H1 (cell line): ENCODE data around the gene RAN. TPM values are rescaled to one million over a fixed set of nuclear protein-coding genes. Genes with fewer than 3 reads are reported as not detected.

Source experiments
- CBX5 ChIP-seq: fragments of 300-800, 300-1000 bp; sonication (generic); IDR thresholded peaks from 2 replicates; pipeline ENCODE4 v1.7.1; 2016; ENCODE audit warnings: antibody characterized with exemption, low read length, low read depth
- FOSL1 ChIP-seq: IDR thresholded peaks from 2 replicates; pipeline ENCODE4 v1.6.1; 2011; ENCODE audit warnings: mild to moderate bottlenecking, low read depth, low read length, moderate library complexity; ENCODE audit not compliant: insufficient read depth
- SUZ12 ChIP-seq: fragments of 200-600 bp; sonication (generic); IDR thresholded peaks from 2 replicates; pipeline ENCODE4 v1.6.1; 2012; ENCODE audit warnings: mild to moderate bottlenecking, inconsistent platforms, low read length, moderate library complexity, mixed read lengths
- polyA plus RNA-seq, 7 experiments: library from polyadenylated mRNA; depleted of rRNA in 3 of 7; stranded (reverse) in 5 of 7; unstranded in 2 of 7; fragments of >200 nt in 5 of 7; fragments of 200-250 nt in 2 of 7; gene quantifications; 1 replicate in 5 of 7; 2 replicates in 1 of 7; 4 replicates in 1 of 7; pipeline versions ENCODE4 v1.2.1 to v1.2.3, GENCODE V29; 2011 to 2013; ENCODE audit warnings: missing spikeins in 2 of 7, mixed read lengths in 2 of 7
- total RNA-seq: library from RNA; stranded (reverse); fragmentation: NEBNext Ultra II Directional; extraction: Animal tissue kit (Norgen Biotek cat#: 25700); gene quantifications from 2 replicates; pipeline ENCODE4 v1.2.1, GENCODE V29; 2021
- TF ChIP-seq, protein P1 (sequence below): IDR thresholded peaks from 2 replicates; pipeline ENCODE4 v1.6.1; 2012; ENCODE audit warnings: low read length, inconsistent platforms
- TF ChIP-seq, protein P2 (sequence below): IDR thresholded peaks from 2 replicates; pipeline ENCODE4 v1.6.1; 2012; ENCODE audit warnings: inconsistent platforms

Gene RAN
- total and polyA plus RNA-seq, 2 of the 8 experiments (the other 6 are each of a cell fraction or from before 2014, with no cell fraction given): 2,064 to 2,203 TPM

DNA sequence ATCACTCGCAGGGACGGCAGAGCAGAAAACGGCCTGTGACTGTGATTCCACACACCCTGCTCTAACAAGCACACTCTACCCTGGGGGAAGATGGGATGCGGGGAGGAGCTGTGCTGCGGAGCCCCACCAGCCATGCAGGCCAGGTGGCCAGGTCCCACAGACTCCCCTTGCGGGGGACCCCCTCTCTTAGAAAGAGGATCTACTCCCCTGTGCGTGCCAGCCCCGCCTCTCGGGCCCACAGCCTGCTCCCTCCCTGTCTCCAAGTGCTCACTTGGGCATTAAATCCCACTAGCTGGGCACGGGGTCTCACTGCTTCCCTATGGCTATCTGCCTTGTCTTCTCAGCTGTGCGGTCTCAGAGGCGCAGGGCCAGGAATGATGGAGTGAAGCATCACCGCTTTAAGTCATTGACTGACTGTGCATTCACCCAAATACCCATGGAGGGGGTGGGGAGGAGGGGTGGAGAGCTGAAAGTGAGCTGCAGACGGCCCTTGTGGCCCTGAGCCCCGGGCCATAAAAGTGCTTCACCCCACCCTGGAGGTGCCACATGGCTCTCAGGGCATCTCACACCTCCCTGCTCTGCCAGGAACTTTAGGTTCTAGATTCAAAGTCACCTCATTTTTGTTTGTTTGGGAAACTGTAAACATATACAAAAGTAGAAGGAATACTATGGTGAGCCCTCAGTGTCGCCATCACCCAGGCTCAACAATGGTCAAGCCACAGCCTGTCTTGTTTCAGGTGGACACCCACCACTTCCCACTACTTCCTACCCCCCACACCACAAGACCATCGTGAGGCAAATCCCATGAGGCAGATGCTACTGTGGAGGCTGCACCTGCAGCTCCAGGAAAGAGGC, 42.2 kb upstream of the RAN start (continued):
- TF ChIP-seq, protein P1, sequence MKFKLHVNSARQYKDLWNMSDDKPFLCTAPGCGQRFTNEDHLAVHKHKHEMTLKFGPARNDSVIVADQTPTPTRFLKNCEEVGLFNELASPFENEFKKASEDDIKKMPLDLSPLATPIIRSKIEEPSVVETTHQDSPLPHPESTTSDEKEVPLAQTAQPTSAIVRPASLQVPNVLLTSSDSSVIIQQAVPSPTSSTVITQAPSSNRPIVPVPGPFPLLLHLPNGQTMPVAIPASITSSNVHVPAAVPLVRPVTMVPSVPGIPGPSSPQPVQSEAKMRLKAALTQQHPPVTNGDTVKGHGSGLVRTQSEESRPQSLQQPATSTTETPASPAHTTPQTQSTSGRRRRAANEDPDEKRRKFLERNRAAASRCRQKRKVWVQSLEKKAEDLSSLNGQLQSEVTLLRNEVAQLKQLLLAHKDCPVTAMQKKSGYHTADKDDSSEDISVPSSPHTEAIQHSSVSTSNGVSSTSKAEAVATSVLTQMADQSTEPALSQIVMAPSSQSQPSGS: no peak
- TF ChIP-seq, protein P2, sequence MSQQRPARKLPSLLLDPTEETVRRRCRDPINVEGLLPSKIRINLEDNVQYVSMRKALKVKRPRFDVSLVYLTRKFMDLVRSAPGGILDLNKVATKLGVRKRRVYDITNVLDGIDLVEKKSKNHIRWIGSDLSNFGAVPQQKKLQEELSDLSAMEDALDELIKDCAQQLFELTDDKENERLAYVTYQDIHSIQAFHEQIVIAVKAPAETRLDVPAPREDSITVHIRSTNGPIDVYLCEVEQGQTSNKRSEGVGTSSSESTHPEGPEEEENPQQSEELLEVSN: no peak
- no peak for TF ChIP-seq CBX5
- TF ChIP-seq FOSL1: no peak
- TF ChIP-seq SUZ12: no peak
